GM18499 (cell line): ENCODE results near the gene LSM5.
"Not testable (repeated sequence)": the region's sequence is repeated elsewhere in the genome, so short reads cannot be mapped to it uniquely, and the experiment has no call there.

Source experiments
- ATAC-seq: cut with Tn5 transposase; IDR thresholded peaks from one replicate; pipeline ENCODE4 v1.9.1; 2021; ENCODE audit warnings: moderate number of reproducible peaks; ENCODE audit not compliant: insufficient read depth, unreplicated experiment

Gene LSM5

GRCh38 chr7:32506266-32507054 is 16.3 kb upstream of the LSM5 start:
- no peak for ATAC-seq

DNA sequence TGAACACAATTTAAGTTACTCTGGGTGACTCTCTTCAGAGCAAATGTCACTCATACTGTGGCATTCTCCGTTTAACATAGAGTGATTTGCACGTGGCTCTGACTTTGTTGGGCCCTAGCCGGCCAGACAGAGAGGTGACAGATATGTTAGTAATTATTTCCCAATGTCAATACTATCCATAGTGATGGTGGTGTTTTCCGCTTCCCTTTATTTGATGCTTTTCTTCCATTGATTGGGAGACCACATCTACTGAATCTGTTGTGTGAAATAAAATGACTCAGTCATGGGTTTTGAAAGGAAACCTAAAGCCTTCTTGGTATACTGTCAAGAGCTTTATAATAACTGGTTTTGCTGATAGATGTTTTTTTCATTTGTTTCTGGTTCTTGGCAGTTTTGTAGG is 12.5 kb upstream of the LSM5 start:
- ATAC-seq, result no peak

DNA sequence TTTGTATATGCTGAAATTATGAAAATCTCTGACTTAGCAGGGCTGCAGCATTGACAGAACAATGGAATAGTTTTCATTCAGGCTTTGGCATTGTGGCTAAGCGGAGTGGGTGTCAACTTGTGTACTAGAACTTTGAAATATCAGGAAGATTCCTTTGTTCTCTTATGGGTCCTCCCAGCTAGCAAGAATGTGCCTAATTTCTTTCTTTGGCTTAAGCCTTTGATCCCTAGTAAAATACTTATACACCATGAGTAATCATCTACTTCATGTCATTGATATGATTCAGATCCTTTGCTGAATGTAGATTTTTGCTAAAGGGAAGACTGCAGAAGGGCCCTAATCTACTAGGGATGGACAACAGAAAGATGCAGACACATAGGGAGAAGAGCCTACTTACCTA is 11.3 kb upstream of the LSM5 start:
- no peak for ATAC-seq

DNA sequence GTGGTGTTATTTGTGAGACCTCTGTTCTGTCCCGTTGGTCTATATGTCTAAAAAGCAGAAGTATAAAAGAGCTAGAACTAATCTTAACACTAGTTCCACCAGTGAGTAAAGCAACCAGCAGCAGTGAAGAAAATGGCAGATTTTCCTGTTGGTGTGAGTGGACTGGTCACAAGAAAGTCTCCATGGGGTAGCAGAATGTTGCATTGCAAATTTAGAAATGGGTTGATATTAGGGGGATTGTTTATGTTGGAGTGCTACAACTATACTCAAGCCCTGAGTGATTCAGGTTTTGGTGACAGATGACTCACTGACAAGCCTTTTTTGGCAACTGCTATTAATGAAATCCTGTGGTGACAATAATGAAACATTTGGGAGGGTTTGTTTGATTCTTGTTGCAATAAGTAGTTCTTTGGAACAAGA is 10.8 kb upstream of the LSM5 start:
- peak; percentile 61 for ATAC-seq

- ATAC-seq, result not testable (repeated sequence)
These were observed 10.0 kb upstream of the LSM5 start for GRCh38 chr7:32500216-32500615.

DNA sequence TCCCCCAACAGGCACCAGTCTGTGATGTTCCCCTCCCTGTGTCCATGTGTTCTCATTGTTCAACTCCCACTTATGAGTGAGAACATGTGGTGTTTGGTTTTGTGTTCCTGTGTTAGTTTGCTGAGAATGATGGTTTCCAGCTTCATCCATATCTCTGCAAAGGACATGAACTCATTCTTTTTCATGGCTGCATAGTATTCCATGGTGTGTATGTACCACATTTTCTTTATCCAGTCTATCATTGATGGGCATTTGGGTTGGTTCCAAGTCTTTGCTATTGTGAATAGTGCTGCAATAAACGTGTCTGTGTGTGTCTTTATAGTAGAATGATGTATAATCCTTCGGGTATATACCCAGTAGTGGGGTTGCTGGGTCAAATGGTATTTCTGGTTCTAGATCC is 9.6 kb upstream of the LSM5 start:
- not testable (repeated sequence) for ATAC-seq

GRCh38 chr7:32496052-32496813 is 6.1 kb upstream of the LSM5 start:
- no peak for ATAC-seq

GRCh38 chr7:32495298-32496051 is 5.3 kb upstream of the LSM5 start, which contains the start of gene AVL9:
TSS of gene AVL9 (plus strand) at chr7:32495489. CDS start at chr7:32495710, 221 bp downstream.
- peak; percentile 63 for ATAC-seq

DNA sequence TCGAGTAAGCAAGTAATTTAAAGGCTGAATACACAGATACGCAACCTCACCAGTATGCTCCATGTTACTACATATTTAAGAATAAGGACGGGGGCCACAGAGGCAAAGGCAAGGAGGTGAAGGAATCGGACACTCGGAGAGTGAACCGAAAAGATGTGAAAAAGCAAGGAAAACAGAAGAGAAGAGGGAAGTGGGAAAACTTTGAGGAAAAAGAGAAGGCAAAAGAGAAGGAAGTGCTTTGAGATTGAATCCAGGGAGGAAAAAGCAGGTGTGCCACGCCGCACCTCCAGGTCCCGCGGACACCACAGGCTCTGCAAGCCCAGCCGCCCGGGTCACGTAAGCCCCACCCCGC is 4.7 kb upstream of the LSM5 start:
- ATAC-seq, result peak; percentile 21

- ATAC-seq, result no peak
These were observed 423 bp downstream of the LSM5 start for GRCh38 chr7:32489788-32490126.

DNA sequence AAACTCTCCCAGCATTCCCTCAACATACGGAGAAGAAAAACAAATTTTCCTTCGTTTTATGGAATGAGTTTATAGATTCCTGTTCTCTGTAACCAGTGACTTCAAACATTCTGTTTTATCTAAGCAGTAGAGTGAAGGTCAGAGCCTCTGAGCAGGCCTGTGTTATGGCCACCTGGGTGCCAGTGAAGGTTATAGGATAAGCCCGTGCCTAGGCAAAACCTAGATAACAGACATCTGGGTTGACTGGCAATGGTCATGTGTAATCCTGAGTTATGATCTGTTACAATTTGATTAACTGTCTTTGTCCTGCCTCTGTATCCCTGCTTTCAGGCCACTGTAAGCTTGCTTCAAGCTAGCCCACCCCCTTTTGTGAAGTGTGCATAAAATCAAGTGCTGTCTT is 8.3 kb downstream of the LSM5 start:
- ATAC-seq, result no peak

- ATAC-seq, result no peak
These were observed 9.0 kb downstream of the LSM5 start for GRCh38 chr7:32481176-32481575.

- no peak for ATAC-seq
These were observed 10.5 kb downstream of the LSM5 start for GRCh38 chr7:32479574-32480200.

GRCh38 chr7:32477649-32477980 is 12.6 kb downstream of the LSM5 start:
- ATAC-seq, result no peak

DNA sequence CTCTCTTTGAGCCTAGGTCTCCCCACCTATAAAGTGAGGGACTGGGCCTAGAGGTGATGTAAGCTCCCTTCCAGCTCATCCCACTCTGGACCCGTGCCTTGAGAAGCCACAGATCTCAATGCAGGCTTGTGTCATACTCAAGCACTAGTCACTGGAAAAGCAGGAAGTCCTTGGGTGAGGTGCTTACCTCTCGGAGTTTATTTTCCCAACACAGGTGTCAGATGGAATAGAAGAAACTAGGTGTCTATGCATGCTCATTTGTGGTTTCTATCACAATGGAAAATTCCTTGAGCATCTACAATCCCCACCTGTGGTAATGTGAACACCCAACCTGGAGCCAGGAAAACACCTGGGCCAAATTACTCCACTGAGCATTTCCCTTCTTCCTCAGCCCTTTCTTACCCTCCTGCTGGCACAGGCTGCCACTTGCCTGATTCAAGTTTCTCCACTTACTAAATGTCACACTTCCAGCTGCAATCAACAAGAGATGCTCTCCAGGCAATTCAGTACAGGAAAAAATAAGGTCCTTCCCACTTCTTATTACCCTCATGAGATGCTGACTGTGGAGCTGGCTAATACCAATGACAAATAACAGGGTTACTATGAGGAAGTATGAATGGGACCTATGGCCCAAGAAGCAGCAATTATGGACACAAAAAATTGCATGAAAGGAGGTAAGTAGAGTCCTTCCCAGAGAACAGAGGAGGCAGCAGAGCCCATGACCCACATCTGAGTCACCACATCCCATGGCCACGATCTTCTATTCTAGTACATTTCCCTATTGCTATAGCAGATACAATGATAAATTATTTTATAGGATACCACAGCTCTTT is 13.1 kb downstream of the LSM5 start:
- ATAC-seq, result no peak

DNA sequence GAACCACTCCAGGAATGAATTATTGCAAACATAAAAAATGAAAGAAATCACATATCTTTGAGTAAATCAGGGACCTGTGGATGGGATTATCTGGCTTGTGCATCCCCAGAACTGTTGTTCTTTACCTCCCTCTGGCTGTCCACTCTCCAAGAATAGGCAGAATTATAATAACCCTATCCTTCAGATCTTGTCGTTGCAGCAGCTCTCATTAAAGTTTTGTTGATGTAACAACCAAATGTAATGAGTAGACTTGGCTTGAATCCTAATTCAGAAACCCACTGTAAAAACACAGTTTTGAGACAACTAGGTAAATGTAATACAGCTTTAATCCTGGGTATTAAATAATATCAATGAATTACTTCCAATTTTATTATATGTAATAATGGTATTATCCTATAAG is 16.2 kb downstream of the LSM5 start:
- no peak for ATAC-seq

DNA sequence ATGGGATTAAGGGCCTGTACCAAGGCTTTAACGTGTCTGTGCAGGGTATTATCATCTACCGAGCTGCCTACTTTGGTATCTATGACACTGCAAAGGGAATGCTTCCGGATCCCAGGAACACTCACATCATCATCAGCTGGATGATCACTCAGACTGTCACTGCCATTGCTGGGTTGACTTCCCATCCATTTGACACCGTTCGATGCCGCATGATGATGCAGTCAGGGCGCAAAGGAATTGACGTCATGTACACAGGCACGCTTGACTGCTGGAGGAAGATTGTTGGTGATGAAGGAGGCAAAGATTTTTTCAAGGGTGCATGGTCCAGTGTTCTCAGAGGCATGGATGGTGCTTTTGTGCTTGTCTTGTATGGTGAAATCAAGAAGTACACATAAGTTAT is 18.2 kb downstream of the LSM5 start:
- no peak for ATAC-seq

- ATAC-seq, result no peak
These were observed 19.3 kb downstream of the LSM5 start for GRCh38 chr7:32470871-32471270.

- not testable (repeated sequence) for ATAC-seq
These were observed 20.2 kb downstream of the LSM5 start for GRCh38 chr7:32470004-32470403.
